ELF-1 (cell line): ENCODE results near the gene DGKD.
"Not testable (repeated sequence)": the region's sequence is repeated elsewhere in the genome, so short reads cannot be mapped to it uniquely, and the experiment has no call there.

Source experiments
- DNase-seq: peaks from one replicate; pipeline ENCODE4 v3.0.0-alpha.2; 2016; ENCODE audit warnings: low read depth, low spot score

DGKD gene, protein sequence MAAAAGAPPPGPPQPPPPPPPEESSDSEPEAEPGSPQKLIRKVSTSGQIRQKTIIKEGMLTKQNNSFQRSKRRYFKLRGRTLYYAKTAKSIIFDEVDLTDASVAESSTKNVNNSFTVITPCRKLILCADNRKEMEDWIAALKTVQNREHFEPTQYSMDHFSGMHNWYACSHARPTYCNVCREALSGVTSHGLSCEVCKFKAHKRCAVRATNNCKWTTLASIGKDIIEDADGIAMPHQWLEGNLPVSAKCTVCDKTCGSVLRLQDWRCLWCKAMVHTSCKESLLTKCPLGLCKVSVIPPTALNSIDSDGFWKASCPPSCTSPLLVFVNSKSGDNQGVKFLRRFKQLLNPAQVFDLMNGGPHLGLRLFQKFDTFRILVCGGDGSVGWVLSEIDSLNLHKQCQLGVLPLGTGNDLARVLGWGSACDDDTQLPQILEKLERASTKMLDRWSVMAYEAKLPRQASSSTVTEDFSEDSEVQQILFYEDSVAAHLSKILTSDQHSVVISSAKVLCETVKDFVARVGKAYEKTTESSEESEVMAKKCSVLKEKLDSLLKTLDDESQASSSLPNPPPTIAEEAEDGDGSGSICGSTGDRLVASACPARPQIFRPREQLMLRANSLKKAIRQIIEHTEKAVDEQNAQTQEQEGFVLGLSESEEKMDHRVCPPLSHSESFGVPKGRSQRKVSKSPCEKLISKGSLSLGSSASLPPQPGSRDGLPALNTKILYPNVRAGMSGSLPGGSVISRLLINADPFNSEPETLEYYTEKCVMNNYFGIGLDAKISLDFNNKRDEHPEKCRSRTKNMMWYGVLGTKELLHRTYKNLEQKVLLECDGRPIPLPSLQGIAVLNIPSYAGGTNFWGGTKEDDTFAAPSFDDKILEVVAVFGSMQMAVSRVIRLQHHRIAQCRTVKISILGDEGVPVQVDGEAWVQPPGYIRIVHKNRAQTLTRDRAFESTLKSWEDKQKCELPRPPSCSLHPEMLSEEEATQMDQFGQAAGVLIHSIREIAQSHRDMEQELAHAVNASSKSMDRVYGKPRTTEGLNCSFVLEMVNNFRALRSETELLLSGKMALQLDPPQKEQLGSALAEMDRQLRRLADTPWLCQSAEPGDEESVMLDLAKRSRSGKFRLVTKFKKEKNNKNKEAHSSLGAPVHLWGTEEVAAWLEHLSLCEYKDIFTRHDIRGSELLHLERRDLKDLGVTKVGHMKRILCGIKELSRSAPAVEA

GRCh38 chr2:233353769-233354499, at the start of gene DGKD:
TSS of gene DGKD (plus strand) at chr2:233354494. CDS start at chr2:233354519, 25 bp downstream.
- DNase-seq = peak; percentile 90

- DNase-seq = no peak
Observed at GRCh38 chr2:233307565-233307964, 46.7 kb upstream of the DGKD start, which contains the start of gene SAG. TSS of gene SAG (plus strand) at chr2:233307816. CDS start at chr2:233309190, 1,374 bp downstream.

- DNase-seq = no peak
Observed at GRCh38 chr2:233311241-233311926, 42.9 kb upstream of the DGKD start.

- no peak for DNase-seq
Observed at GRCh38 chr2:233312874-233313273, 41.4 kb upstream of the DGKD start.

GRCh38 chr2:233314180-233314925, 39.9 kb upstream of the DGKD start:
- no peak for DNase-seq

DNA sequence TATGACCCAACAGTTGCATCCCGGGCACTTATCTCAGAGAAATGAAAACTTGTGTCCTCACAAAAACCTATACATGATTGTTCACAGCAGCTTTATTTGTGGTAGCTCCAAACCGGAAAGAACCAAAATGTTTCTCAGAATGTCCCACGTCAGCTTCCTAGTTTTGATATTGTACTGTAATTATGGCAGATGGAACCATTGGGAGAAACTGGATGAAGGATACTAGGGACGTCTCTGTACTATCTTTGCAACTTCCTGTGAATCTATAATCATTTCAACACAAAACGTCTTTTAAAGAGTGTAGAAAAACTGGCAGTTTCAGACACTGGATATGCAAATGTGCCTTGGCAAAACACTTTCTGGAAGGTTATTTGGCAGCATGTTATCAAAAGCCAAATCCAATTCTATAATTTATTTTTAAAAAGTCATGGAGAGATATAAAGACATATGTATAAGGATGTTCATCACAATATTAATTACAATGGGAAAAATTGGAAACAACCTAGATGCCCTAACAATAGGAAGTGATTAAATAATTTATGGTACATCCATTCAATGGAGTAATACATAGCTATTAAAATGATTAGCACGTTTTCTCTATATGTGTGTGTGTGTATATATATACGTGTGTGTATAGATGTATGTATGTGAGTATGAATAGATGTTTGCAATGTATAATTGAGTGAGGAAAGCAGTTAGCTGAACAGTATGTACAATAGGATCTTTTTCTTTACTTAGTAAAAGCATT, 36.9 kb upstream of the DGKD start:
- DNase-seq = no peak

GRCh38 chr2:233319256-233319655, 35.0 kb upstream of the DGKD start:
- DNase-seq = no peak

DNA sequence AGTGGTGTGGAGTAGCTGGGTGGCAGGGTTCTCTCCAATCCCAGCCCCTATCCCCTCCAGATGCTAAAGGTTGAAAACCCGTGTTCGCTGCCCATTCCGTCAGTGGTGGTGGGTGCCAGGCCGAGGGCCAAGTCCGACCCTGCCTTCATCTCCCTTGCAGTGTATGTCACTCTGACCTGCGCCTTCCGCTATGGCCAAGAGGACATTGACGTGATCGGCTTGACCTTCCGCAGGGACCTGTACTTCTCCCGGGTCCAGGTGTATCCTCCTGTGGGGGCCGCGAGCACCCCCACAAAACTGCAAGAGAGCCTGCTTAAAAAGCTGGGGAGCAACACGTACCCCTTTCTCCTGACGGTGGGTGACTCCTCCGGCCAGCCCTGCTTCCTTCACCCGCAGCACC, 33.8 kb upstream of the DGKD start:
- DNase-seq = no peak

DNA sequence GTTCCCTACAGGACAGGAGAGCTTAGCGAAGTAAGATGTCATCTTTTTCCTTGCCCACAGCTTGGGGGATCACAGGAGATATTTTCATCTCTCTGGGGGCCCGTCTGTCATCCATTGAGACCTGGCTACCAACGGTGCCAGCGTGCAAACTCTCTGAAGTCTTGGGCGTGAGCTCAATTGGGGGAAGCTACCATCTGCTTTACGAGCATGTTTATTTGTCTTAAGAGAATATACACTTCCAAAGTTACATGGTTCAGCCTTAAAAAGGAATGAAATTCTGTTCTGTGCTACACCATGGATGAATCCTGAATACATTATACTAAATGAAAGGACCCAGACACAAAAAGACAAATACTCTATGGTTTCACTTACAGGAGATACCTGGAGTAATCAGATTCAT, 33.1 kb upstream of the DGKD start:
- no peak for DNase-seq

- DNase-seq = no peak
Observed at GRCh38 chr2:233323851-233324250, 30.4 kb upstream of the DGKD start.

DNA sequence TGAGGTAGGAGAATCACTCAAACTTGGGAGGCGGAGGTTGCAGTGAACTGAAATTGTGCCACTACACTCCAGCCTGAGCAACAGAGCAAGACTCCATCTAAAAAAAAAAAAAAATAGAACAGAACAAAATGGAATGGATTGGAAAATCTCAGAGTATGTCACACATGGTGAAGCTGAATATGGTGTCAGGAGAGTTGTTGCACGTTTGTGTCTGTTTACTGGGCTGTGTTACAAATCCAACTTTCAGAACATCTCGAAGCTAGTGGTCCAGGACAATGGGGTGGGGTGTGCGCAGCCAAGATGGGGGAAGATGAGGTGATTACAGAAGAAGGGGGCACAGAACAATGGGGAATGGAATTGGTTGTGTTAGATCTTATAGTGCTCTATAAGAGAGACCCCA, 29.0 kb upstream of the DGKD start:
- DNase-seq = no peak

- DNase-seq = no peak
Observed at GRCh38 chr2:233325814-233326213, 28.5 kb upstream of the DGKD start.

DNA sequence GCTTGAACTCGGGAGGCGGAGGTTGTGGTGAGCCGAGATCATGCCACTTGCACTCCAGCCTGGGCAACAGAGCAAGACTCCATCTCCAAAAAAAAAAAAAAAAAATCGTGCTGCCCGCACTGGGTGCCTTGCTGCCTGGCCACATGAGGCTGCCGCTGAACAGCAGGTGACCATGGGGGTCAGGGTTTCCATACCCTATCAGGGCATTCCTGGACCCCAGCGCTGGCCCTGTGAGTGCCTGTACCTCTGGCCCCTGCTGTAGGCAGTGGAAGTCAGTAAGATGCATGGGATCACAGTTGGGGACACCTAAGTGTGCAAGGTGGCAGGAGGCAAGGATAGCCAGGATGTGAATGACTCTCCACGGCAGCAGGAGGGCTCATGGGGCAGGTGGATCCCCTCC, 27.8 kb upstream of the DGKD start:
- DNase-seq = no peak

- DNase-seq = no peak
Observed at GRCh38 chr2:233328922-233329321, 25.4 kb upstream of the DGKD start.

- DNase-seq = peak; percentile 81
Observed at GRCh38 chr2:233329489-233330135, 24.7 kb upstream of the DGKD start.

GRCh38 chr2:233331536-233331935, 22.8 kb upstream of the DGKD start:
- no peak for DNase-seq

GRCh38 chr2:233332125-233332524, 22.2 kb upstream of the DGKD start:
- no peak for DNase-seq

- DNase-seq = no peak
Observed at GRCh38 chr2:233334915-233335314, 19.4 kb upstream of the DGKD start.

DNA sequence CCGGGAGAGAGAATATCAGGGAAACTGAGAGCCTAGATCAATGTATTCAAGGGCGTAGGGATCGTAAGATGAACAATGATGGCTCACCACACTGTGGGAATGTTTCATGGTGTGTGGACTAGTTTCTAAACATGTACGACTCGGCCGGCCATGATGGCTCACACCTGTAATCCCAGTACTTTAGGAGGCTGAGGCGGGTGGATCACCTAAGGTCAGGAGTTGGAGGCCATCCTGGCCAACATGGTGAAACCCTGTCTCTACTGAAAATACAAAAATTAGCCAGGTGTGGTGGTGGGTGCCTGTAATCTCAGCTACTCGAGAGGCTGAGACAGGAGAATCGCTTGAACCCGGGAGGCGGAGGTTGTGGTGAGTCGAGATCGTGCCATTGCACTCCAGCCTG, 18.2 kb upstream of the DGKD start:
- DNase-seq = not testable (repeated sequence)
